ENCODE measurements around the gene SV2C. TPM values are rescaled to one million over a fixed set of nuclear protein-coding genes. Genes with fewer than 3 reads are reported as not detected.

SV2C gene
- total RNA-seq, 1 donor from 2014 or later = 0.32 TPM

GRCh38 chr5:76145945-76146344 lies 62.8 kb downstream of the SV2C start:
- DNase-seq = no peak
- ATAC-seq = no peak
- H3K4me3 ChIP-seq = no peak overlapping the region

DNA sequence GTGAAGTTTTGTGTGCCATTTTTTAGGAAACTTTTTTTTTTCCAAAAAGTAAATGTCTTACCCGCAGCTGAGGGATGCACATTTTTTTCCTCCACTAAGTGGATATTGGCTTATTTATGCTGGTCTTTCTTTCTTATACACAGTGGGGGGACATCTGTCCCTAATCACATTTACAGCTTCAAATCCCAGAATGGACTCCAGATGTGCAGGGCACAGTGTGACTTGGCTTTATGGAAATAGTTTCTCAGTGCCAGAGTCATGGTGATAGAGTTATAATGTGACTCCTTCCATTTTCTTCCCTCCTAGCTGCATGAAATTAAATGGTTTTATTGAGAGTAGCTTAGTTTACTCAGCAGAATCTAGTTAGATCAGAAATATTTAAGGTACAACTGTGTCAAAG lies 66.5 kb downstream of the SV2C start:
- DNase-seq = no peak
- no peak for TF ChIP-seq CTCF (IDR thresholded peaks at IDR 0.05)
- intact Hi-C loops (cut with DNase I) = no loop called here
- Histone ChIP-seq H3K9me3 (no peaks in the 10 kb centered on the region), H3K4me1 (no peaks in the 10 kb centered on the region), H3K27ac (no peak overlapping the region), H3K4me3 (no peak overlapping the region), H3K36me3 (no peaks in the 10 kb centered on the region), H3K27me3 (ENCODE audit: low read depth) (no peaks in the 10 kb centered on the region)
- no peak for ATAC-seq

More at GRCh38 chr5:76145945-76146344, 62.8 kb downstream of the SV2C start:
- no peaks in the 10 kb centered on the region for H3K4me1 ChIP-seq
- H3K9me3 ChIP-seq = no peaks in the 10 kb centered on the region
- no peak overlapping the region for H3K27ac ChIP-seq
- no peaks in the 10 kb centered on the region for H3K27me3 ChIP-seq (ENCODE audit: low read depth)
- no peaks in the 10 kb centered on the region for H3K36me3 ChIP-seq
- intact Hi-C loops (cut with DNase I) = no loop called here
- TF ChIP-seq CTCF (IDR thresholded peaks at IDR 0.05) = no peak

- Histone ChIP-seq H3K9me3 (no peaks in the 10 kb centered on the region), H3K27ac (no peak overlapping the region), H3K4me3 (no peak overlapping the region), H3K4me1 (no peaks in the 10 kb centered on the region), H3K27me3 (ENCODE audit: low read depth) (no peaks in the 10 kb centered on the region), H3K36me3 (no peaks in the 10 kb centered on the region)
- DNase-seq (no peak), ATAC-seq (no peak)
- TF ChIP-seq CTCF (IDR thresholded peaks at IDR 0.05) = no peak
- intact Hi-C loops (cut with DNase I) = no loop called here
Observed at GRCh38 chr5:76152161-76152560, 69.0 kb downstream of the SV2C start.

GRCh38 chr5:76152700-76153099 lies 69.5 kb downstream of the SV2C start:
- DNase-seq (no peak), ATAC-seq (no peak)
- no peak for TF ChIP-seq CTCF (IDR thresholded peaks at IDR 0.05)
- intact Hi-C loops (cut with DNase I) = no loop called here
- Histone ChIP-seq H3K27ac (no peak overlapping the region), H3K36me3 (no peaks in the 10 kb centered on the region), H3K9me3 (no peaks in the 10 kb centered on the region), H3K4me1 (no peaks in the 10 kb centered on the region), H3K27me3 (ENCODE audit: low read depth) (no peaks in the 10 kb centered on the region), H3K4me3 (no peak overlapping the region)

DNA sequence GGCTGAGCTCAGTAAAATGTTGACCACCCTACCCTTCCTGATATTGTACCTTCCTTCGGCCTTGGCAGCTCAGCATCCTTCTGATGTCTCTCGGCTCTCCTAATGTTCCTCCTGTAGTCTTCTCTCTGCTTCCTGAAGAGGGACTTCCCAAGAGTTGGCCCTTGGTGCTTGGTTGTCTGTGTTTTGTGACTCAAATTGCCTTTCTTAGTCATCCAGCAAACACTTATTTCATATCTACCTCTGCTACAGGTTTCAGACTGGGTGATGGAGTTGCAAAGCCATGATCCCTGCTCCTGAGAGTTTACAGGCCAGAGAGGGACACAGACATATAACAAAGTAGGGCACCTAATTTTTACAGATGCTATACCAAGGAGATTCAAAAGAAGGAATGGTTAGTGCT lies 70.1 kb downstream of the SV2C start:
- ATAC-seq (no peak), DNase-seq (no peak)
- Histone ChIP-seq H3K36me3 (no peaks in the 10 kb centered on the region), H3K9me3 (no peaks in the 10 kb centered on the region), H3K27ac (no peak overlapping the region), H3K4me1 (no peaks in the 10 kb centered on the region), H3K4me3 (no peak overlapping the region), H3K27me3 (ENCODE audit: low read depth) (no peaks in the 10 kb centered on the region)
- TF ChIP-seq CTCF (IDR thresholded peaks at IDR 0.05) = no peak
- intact Hi-C loops (cut with DNase I) = no loop called here
